GM21529 (cell line): ENCODE data around the gene KRTAP12-1.
"Not testable (repeated sequence)": the region's sequence is repeated elsewhere in the genome, so short reads cannot be mapped to it uniquely, and the experiment has no call there.

ENCODE experiments used
- ATAC-seq: cut with Tn5 transposase; IDR thresholded peaks from one replicate; pipeline ENCODE4 v1.9.1; 2021; ENCODE audit not compliant: unreplicated experiment

Gene KRTAP12-1

GRCh38 chr21:44670642-44671432 is 11.1 kb downstream of the KRTAP12-1 start:
- ATAC-seq, result no peak

- no peak for ATAC-seq
Measured at GRCh38 chr21:44667612-44668011, 14.4 kb downstream of the KRTAP12-1 start.

GRCh38 chr21:44666401-44667320 is 15.3 kb downstream of the KRTAP12-1 start, which contains the start of gene KRTAP12-2:
TSS of gene KRTAP12-2 (minus strand) at chr21:44666927. CDS start at chr21:44666886, 41 bp downstream.
- ATAC-seq, result no peak

GRCh38 chr21:44664691-44665090 is 17.3 kb downstream of the KRTAP12-1 start:
- ATAC-seq, result no peak

- not testable (repeated sequence) for ATAC-seq
Measured at GRCh38 chr21:44661567-44661966, 20.4 kb downstream of the KRTAP12-1 start.

GRCh38 chr21:44658913-44659595 is 22.9 kb downstream of the KRTAP12-1 start:
- ATAC-seq, result no peak

- ATAC-seq, result no peak
Measured at GRCh38 chr21:44658541-44658910, 23.4 kb downstream of the KRTAP12-1 start.

GRCh38 chr21:44657635-44658540 is 24.1 kb downstream of the KRTAP12-1 start, which contains the start of gene KRTAP12-3:
TSS of gene KRTAP12-3 (plus strand) at chr21:44657932. CDS start at chr21:44657980, 48 bp downstream.
- ATAC-seq, result no peak

GRCh38 chr21:44656868-44657267 is 25.1 kb downstream of the KRTAP12-1 start:
- no peak for ATAC-seq

- ATAC-seq, result no peak
Measured at GRCh38 chr21:44654576-44655175, 27.3 kb downstream of the KRTAP12-1 start, which contains the start of gene KRTAP12-4. TSS of gene KRTAP12-4 (minus strand) at chr21:44654659. CDS start at chr21:44654614, 45 bp downstream.

GRCh38 chr21:44653656-44654575 is 28.0 kb downstream of the KRTAP12-1 start:
- no peak for ATAC-seq

- ATAC-seq, result no peak
Measured at GRCh38 chr21:44653123-44653522, 28.8 kb downstream of the KRTAP12-1 start.

GRCh38 chr21:44650973-44651675 is 30.8 kb downstream of the KRTAP12-1 start:
- no peak for ATAC-seq

- ATAC-seq, result no peak
Measured at GRCh38 chr21:44650265-44650972, 31.5 kb downstream of the KRTAP12-1 start.

GRCh38 chr21:44649521-44650100 is 32.4 kb downstream of the KRTAP12-1 start:
- no peak for ATAC-seq

- ATAC-seq, result no peak
Measured at GRCh38 chr21:44648557-44649311, 33.2 kb downstream of the KRTAP12-1 start.
